ENCODE results near the gene ASTN1. TPM values are rescaled to one million over a fixed set of nuclear protein-coding genes. Genes with fewer than 3 reads are reported as not detected.

ASTN1 gene
- polyA plus RNA-seq (2013, experiment 1 of 2; ENCODE audit: insufficient read length) = 3.0 TPM
- 2.9 TPM for polyA plus RNA-seq (2013, experiment 2 of 2; ENCODE audit: insufficient read length)

- DNase-seq = peak; percentile 29
Observed at GRCh38 chr1:177164380-177165068, at the start of gene ASTN1. Gene ASTN1, minus strand, starts transcription at chr1:177164712. Its CDS starts 36 bp downstream, at chr1:177164676.

GRCh38 chr1:177211231-177211630 is 46.7 kb upstream of the ASTN1 start:
- no peak for DNase-seq

GRCh38 chr1:177210071-177210470 is 45.6 kb upstream of the ASTN1 start:
- DNase-seq = no peak

GRCh38 chr1:177209357-177209756 is 44.8 kb upstream of the ASTN1 start:
- DNase-seq = peak; percentile 100

- no peak for DNase-seq
Observed at GRCh38 chr1:177208920-177209319, 44.4 kb upstream of the ASTN1 start.

GRCh38 chr1:177206831-177207355 is 42.4 kb upstream of the ASTN1 start:
- DNase-seq = peak; percentile 60

GRCh38 chr1:177200290-177200689 is 35.8 kb upstream of the ASTN1 start:
- no peak for DNase-seq

GRCh38 chr1:177198243-177198642 is 33.7 kb upstream of the ASTN1 start:
- no peak for DNase-seq

GRCh38 chr1:177190308-177190970 is 25.9 kb upstream of the ASTN1 start:
- peak; percentile 41 for DNase-seq

- DNase-seq = no peak
Observed at GRCh38 chr1:177186639-177187038, 22.1 kb upstream of the ASTN1 start.

GRCh38 chr1:177185209-177185608 is 20.7 kb upstream of the ASTN1 start:
- DNase-seq = no peak

- DNase-seq = peak; percentile 52
Observed at GRCh38 chr1:177183836-177184235, 19.3 kb upstream of the ASTN1 start.

- peak; percentile 54 for DNase-seq
Observed at GRCh38 chr1:177181631-177182291, 17.2 kb upstream of the ASTN1 start.

GRCh38 chr1:177181280-177181630 is 16.7 kb upstream of the ASTN1 start:
- DNase-seq = no peak

- DNase-seq = no peak
Observed at GRCh38 chr1:177174921-177175634, 10.6 kb upstream of the ASTN1 start.

GRCh38 chr1:177173976-177174375 is 9.5 kb upstream of the ASTN1 start:
- no peak for DNase-seq

GRCh38 chr1:177172866-177173265 is 8.4 kb upstream of the ASTN1 start:
- DNase-seq = no peak

- no peak for DNase-seq
Observed at GRCh38 chr1:177172272-177172671, 7.8 kb upstream of the ASTN1 start.

GRCh38 chr1:177171536-177172123 is 7.1 kb upstream of the ASTN1 start:
- no peak for DNase-seq

- DNase-seq = peak; percentile 25
Observed at GRCh38 chr1:177170756-177171535, 6.4 kb upstream of the ASTN1 start, which contains the start of gene BRINP2. Gene BRINP2, plus strand, starts transcription at chr1:177170958. Its CDS starts 58,919 bp downstream, at chr1:177229877.

- DNase-seq = no peak
Observed at GRCh38 chr1:177165069-177165439, 542 bp upstream of the ASTN1 start.

Measured in fibroblast of skin of abdomen (primary cell).